ENCODE data around the gene XAF1. TPM values are rescaled to one million over a fixed set of nuclear protein-coding genes. Genes with fewer than 3 reads are reported as not detected.
"Not testable (repeated sequence)": the region's sequence is repeated elsewhere in the genome, so short reads cannot be mapped to it uniquely, and the experiment has no call there.

XAF1 gene
- total RNA-seq, 1 donor from 2014 or later = not detected

DNA sequence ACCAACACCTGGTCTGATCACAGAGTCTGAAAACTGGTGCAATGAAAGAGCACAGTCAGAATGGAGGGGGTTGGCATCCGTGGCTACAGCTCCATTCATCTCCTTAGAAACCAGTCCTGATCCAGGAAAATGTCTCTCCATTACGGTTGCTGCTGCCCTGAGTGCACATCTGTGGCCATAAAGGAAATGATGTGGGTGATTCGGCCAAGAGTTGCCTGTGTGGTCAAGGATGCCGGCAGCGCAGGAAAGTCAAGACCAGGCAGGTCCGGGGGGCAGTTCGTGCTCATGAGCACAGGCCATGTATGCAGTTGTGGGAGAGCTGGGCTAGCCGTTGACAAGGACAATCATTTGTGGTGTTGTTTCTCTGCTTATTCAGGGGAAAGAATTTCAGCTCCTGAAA lies 5.9 kb downstream of the XAF1 start:
- H3K27me3 Mint-ChIP-seq = peaks cover 23% of the 10 kb centered on the region
- no peak overlapping the region for H3K4me3 Mint-ChIP-seq (ENCODE audit: low read depth)
- DNase-seq (ENCODE audit: low spot score, unreplicated experiment) = no peak
- H3K4me1 Mint-ChIP-seq (ENCODE audit: low read depth) = no peaks in the 10 kb centered on the region
- H3K36me3 Mint-ChIP-seq (ENCODE audit: insufficient read depth) = no peaks in the 10 kb centered on the region
- peaks cover 4% of the 10 kb centered on the region for H3K9me3 Mint-ChIP-seq (ENCODE audit: low read depth)
- TF ChIP-seq, protein P1, sequence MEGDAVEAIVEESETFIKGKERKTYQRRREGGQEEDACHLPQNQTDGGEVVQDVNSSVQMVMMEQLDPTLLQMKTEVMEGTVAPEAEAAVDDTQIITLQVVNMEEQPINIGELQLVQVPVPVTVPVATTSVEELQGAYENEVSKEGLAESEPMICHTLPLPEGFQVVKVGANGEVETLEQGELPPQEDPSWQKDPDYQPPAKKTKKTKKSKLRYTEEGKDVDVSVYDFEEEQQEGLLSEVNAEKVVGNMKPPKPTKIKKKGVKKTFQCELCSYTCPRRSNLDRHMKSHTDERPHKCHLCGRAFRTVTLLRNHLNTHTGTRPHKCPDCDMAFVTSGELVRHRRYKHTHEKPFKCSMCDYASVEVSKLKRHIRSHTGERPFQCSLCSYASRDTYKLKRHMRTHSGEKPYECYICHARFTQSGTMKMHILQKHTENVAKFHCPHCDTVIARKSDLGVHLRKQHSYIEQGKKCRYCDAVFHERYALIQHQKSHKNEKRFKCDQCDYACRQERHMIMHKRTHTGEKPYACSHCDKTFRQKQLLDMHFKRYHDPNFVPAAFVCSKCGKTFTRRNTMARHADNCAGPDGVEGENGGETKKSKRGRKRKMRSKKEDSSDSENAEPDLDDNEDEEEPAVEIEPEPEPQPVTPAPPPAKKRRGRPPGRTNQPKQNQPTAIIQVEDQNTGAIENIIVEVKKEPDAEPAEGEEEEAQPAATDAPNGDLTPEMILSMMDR (IDR thresholded peaks at IDR 0.05; ENCODE audit: unreplicated experiment) = no peak
- no peak overlapping the region for H3K27ac Mint-ChIP-seq

DNA sequence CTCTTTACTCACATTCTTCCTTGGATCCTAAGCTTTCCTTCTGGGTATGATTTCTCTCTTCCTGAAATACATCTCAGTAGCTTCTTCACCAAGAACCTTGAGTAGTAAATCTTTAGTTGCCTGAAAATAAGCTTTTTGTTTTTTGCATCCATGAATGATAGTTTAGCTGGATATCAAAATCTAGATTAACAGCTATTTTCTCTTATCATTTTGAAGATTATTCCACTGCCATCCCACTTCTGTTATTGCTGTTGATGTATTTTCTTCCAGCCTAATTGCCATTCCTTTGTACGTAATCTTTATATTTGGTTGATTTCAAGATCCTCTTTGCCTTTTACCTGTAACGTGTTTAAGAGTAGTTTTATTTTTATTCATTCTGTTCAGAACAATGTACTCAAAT lies 12.6 kb downstream of the XAF1 start:
- H3K4me3 Mint-ChIP-seq (ENCODE audit: low read depth) = no peak overlapping the region
- H3K27ac Mint-ChIP-seq = no peak overlapping the region
- TF ChIP-seq, protein P1 (IDR thresholded peaks at IDR 0.05; ENCODE audit: unreplicated experiment) = no peak
- no peak for DNase-seq (ENCODE audit: low spot score, unreplicated experiment)
- peaks cover 4% of the 10 kb centered on the region for H3K36me3 Mint-ChIP-seq (ENCODE audit: insufficient read depth)
- H3K4me1 Mint-ChIP-seq (ENCODE audit: low read depth) = no peaks in the 10 kb centered on the region
- H3K27me3 Mint-ChIP-seq = peaks cover 16% of the 10 kb centered on the region
- H3K9me3 Mint-ChIP-seq (ENCODE audit: low read depth) = peaks cover 15% of the 10 kb centered on the region

DNA sequence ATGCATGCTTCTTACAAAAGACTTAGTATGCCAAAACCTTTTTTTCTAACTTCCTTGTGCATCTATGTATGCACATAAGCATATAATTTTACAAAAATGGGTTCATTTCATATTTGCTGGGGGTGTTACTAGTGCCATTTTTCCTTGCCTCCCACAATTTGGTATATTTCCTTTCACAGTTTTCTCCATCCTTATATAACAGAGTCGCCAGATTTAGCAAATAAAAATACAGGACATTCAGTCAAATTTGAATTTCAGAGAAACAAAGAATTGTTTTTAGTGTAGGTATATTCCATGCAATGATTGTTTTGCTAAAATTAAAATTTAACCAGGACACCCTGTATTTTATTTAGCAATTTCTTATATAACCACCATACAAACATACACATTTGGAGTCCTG lies 16.2 kb downstream of the XAF1 start:
- Mint-ChIP-seq H3K36me3 (ENCODE audit: insufficient read depth) (peaks cover 6% of the 10 kb centered on the region), H3K4me1 (ENCODE audit: low read depth) (no peaks in the 10 kb centered on the region), H3K27me3 (peaks cover 35% of the 10 kb centered on the region), H3K27ac (no peak overlapping the region), H3K4me3 (ENCODE audit: low read depth) (no peak overlapping the region), H3K9me3 (ENCODE audit: low read depth) (peaks cover 20% of the 10 kb centered on the region)
- TF ChIP-seq, protein P1 (IDR thresholded peaks at IDR 0.05; ENCODE audit: unreplicated experiment) = no peak
- DNase-seq (ENCODE audit: low spot score, unreplicated experiment) = no peak

DNA sequence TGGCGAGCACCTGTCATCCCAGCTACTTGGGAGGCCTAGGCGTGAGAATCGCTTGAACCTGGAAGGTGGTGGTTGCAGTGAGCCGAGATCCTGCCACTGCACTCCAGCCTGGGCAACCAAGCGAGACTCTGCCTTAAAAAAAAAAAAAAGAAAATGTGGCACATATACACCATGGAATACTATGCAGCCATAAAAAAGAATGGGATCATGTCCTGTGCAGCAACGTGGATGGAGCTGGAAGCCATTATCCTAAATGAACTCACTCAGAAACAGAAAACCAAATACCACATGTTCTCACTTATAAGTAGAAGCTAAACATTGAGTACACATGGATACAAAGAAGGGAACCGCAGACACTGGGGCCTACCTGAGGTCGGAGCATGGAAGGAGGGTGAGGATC lies 19.1 kb downstream of the XAF1 start:
- not testable (repeated sequence) for H3K27ac Mint-ChIP-seq; H3K4me1 Mint-ChIP-seq (ENCODE audit: low read depth); DNase-seq (ENCODE audit: low spot score, unreplicated experiment); H3K36me3 Mint-ChIP-seq (ENCODE audit: insufficient read depth); H3K9me3 Mint-ChIP-seq (ENCODE audit: low read depth); H3K4me3 Mint-ChIP-seq (ENCODE audit: low read depth)
- peaks cover 56% of the 10 kb centered on the region for H3K27me3 Mint-ChIP-seq

DNA sequence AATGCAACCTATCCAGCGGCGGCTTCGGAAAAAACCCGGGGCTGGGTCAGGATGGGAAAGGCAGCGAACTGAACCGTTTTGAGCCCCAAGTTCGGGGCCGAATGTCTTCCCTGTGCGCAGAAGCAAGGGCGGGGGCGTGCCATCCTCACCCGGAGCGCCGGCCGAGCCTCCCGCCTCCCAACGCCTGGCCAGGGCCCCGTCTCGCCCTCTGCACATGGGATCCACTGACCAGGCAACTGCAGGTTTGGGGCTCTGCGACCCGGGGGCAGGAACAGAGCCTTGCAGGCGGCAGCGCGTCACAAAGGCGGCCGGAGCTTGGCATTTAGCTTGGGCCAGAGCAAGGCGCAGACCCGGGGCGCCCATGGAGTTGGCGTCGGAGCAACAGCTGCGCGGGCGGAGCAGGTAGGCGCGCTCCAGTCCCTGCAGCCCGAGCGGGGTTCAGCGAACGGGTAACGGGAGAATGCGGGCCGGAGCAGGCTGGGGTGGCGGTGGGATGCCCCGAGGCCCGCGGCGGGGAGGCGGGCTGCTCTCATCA lies 20.1 kb downstream of the XAF1 start, which contains the start of gene FBXO39:
Gene FBXO39 (plus strand): TSS at position 345 of the 535 bp plus-strand sequence. CDS start 3,654 bp downstream, outside the sequence.
- peaks cover 2% of the 10 kb centered on the region for H3K36me3 Mint-ChIP-seq (ENCODE audit: insufficient read depth)
- TF ChIP-seq, protein P1 (IDR thresholded peaks at IDR 0.05; ENCODE audit: unreplicated experiment) = no peak
- peaks cover 7% of the 10 kb centered on the region for H3K4me1 Mint-ChIP-seq (ENCODE audit: low read depth)
- peaks cover 55% of the 10 kb centered on the region for H3K27me3 Mint-ChIP-seq
- H3K4me3 Mint-ChIP-seq (ENCODE audit: low read depth) = peak within 1 kb of the TSS; percentile 56
- DNase-seq (ENCODE audit: low spot score, unreplicated experiment) = no peak
- H3K27ac Mint-ChIP-seq = no peak within 1 kb of the TSS
- H3K9me3 Mint-ChIP-seq (ENCODE audit: low read depth) = peaks cover 9% of the 10 kb centered on the region

DNA sequence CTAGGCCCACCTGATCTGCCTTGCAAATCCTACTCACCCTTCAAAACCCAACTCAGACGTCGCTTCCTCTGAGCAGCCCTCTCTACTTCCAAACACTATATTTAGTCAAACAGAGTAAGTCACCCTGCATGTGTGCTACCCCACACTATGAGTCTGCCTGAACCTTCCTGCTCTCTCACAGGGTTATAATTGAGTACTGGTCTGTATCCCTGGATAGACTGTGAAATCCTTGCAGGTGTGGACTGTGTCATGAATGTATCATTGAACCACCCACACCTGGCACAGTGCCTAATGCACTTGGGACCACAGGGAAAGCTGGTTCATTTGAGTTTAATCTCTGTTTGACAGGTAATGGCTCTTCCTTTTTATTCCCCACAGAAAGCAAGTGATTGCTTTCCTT lies 23.6 kb downstream of the XAF1 start:
- no peak overlapping the region for H3K4me3 Mint-ChIP-seq (ENCODE audit: low read depth)
- no peak for DNase-seq (ENCODE audit: low spot score, unreplicated experiment)
- peaks cover 7% of the 10 kb centered on the region for H3K4me1 Mint-ChIP-seq (ENCODE audit: low read depth)
- TF ChIP-seq, protein P1 (IDR thresholded peaks at IDR 0.05; ENCODE audit: unreplicated experiment) = no peak
- H3K36me3 Mint-ChIP-seq (ENCODE audit: insufficient read depth) = peaks cover 1% of the 10 kb centered on the region
- H3K27ac Mint-ChIP-seq = no peak overlapping the region
- peaks cover 42% of the 10 kb centered on the region for H3K27me3 Mint-ChIP-seq
- H3K9me3 Mint-ChIP-seq (ENCODE audit: low read depth) = peaks cover 2% of the 10 kb centered on the region
